RCC 7860 (cell line): ENCODE results near the gene SP110.

Experiments used
- DNase-seq: peaks from one replicate; pipeline ENCODE4 v3.0.0-alpha.2; 2015; ENCODE audit warnings: low spot score
- FAIRE-seq: peaks from 2 replicates; lab custom pipeline; 2012; peaks lifted over from hg19 to GRCh38; lab: Jason Lieb, UNC

Gene SP110

GRCh38 chr2:230172852-230173251 is 46.9 kb downstream of the SP110 start:
- no peak for DNase-seq
- FAIRE-seq: no peak

DNA sequence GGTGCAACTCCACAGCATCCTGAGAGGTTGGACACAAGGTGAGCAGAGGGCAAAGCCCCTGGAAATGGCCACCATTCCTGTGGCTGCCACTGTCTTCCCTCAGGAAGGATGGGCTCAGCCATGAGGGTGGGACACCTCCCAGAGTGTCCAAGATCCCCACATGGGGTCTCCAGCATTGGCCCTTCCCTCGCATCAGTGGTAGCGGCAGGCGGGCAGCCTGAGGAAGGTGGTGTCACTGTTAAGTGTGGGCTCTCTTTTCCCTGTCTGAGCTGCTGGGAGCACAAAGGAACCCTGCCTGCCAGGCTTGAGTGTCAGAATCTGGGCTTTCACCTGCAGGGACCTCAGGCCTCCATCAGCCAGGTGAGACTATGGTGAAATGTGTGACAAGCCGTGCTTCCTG is 47.6 kb downstream of the SP110 start:
- FAIRE-seq (no peak), DNase-seq (no peak)

DNA sequence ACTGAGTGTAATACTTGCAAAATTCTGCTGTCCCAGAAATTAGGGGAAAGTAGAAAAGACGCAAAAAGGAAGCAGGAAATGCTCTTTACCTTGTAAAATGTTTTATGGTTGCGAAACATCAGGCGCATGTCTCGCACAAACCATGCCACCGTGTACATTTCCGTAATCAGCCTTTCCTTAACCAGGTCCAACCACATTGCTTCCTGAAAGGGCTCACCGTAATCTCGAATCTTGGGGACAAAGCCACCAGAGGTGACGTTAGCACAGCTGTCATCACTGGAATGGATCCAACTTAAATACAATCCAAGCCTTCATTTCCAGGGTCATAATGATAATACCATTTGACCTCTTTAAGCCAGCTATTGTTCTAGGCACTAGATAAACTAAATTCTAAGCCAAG is 49.3 kb downstream of the SP110 start:
- no peak for DNase-seq
- no peak for FAIRE-seq

DNA sequence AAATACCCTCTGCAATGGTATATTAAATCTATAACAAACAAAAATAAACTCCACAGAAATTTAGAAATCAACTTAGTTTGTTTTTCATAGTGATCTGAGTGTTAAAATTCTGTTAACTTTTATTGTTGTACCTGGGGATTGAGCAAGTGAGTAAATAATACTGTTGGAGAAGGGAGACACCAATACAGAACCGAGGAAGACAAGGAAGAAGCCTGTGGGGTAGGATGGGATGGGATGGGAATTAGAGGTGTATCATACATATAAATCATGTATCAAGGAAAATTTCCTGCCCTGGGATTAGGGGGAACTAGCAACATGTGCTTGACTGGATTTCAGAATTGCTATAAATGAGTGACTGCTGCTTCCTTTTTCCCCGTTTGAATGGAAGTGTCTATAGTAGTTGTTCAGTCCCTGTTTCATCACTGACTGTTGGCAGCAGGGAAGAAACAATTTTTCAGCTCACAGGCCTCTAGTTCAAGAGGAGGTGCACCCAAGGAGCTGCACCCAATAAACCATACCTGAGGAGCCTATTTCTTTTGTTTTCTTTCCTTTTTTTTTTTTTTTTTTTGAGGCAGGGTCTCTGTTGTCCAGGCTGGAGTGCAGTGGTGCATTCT is 53.1 kb downstream of the SP110 start:
- DNase-seq (no peak), FAIRE-seq (no peak)

GRCh38 chr2:230164139-230164538 is 55.6 kb downstream of the SP110 start:
- FAIRE-seq: no peak
- no peak for DNase-seq

DNA sequence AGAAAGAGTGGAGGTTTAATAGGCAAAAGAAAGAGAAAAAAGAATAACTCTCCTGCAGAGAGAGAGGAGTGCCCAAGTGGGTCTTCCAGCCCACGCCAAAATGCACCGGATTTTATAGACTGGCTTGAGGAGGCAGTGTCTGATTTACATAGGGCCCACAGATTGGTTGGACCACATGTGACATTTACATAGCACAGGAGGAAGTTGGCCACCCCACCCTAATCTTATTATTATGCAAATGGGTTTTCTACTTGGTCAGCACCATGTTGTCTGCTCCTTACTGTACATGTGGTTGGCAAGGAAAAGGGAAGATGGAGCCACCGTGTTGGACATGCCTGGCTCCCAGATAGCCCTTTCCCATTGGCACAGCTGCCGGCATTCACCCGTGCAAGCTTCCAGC is 56.8 kb downstream of the SP110 start:
- DNase-seq: no peak
- no peak for FAIRE-seq

GRCh38 chr2:230161184-230161583 is 58.6 kb downstream of the SP110 start:
- DNase-seq (no peak), FAIRE-seq (no peak)

DNA sequence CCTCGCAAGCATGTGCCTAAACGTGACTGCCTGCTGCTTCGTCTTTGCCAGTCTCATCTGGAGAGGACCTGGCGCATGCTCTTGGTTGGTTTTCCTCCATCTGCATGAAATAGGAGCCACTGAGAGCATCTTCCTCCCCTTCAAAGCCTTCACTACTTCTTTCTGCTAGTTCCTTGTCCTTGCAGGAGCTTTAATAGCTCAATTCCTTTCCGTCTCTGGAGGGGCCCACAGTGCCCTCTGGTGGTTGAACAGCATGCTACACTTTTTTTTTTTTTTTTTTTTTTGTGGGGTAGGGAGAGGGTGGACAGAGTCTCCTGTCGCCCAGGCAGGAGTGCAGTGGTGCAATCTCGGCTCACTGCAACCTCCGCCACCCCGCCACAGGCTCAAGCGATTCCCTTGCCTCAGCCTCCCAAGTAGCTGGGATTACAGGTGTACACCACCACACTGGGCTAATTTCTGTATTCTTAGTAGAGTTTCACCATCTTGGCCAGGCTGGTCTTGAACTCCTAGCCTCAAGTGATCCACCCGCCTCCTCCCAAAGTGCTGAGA is 59.6 kb downstream of the SP110 start:
- FAIRE-seq: no peak
- peak; percentile 28 for DNase-seq

- FAIRE-seq (no peak), DNase-seq (no peak)
Measured at GRCh38 chr2:230158468-230158867, 61.3 kb downstream of the SP110 start.

DNA sequence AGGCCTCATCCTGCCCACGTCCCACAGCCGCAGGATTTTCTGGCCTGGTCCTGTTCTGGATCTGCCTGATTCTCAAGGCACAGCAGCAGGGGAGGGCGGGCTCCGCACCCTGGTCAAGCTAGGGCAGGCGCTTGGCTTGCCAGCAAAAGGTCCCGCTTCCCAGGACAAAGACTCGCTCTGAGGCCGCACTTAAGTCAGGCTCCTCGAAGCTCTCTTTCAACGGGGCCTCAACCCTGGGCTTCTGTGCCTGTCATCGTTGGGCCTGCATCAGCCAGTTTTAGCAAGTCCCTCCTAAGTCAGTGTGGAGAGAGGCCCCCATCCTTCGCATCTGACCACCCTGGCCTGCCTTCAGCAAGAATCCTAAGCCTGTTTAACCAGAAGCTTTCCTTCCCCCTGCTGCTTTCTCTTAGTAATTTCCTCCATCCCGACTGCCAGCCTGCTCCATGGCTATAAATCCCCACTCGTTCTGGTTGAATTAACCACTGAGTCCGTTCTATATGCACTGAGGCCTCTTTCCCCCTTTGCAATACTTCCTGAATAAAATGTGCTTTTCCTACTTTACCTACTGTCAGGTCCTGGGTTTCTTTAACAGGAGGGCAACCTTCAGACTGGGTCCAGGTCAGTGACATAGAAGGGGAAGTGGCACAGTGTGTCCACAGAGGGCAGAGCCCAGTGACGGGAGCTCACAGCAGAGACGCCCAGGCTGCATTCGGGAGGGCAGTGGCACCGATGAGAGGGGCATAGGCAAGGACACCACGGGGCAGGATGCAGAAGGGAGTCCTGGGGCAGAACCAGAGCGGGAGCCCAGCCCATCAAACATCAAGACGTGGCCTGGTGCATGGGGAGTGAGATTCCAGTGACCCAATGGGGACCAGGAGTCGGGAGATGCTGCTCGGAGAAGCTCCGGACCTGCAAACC is 62.7 kb downstream of the SP110 start:
- DNase-seq (no peak), FAIRE-seq (no peak)

GRCh38 chr2:230155359-230155758 is 64.4 kb downstream of the SP110 start:
- no peak for DNase-seq
- no peak for FAIRE-seq

DNA sequence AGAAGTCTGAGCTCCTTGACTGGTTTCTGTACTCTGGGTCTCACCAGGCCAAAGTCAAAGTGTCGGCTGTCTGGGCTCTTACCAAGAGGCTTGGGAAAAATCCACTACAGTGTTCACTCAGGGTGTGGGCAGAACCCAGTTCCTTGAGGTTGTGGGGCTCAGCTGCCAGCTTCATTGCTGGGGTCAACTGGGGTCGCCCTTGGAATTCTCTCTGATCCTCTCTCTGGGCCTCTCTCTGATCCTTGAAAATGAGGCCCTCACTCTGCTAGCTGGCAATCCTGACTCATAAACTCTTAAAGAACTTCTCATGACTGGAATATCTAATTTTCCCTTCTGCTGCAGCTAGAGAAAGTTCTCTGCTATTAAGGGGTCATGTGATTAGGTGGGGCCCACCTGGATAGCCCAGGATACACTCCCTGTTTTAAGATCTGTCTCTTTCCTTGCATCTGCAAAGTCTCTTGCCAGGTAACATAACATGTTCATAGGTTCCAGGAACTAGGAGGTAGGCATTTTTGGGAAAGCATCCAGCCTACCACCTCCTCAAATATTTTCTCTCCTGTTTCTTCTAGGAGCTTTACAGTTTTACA is 66.3 kb downstream of the SP110 start:
- FAIRE-seq (no peak), DNase-seq (no peak)

DNA sequence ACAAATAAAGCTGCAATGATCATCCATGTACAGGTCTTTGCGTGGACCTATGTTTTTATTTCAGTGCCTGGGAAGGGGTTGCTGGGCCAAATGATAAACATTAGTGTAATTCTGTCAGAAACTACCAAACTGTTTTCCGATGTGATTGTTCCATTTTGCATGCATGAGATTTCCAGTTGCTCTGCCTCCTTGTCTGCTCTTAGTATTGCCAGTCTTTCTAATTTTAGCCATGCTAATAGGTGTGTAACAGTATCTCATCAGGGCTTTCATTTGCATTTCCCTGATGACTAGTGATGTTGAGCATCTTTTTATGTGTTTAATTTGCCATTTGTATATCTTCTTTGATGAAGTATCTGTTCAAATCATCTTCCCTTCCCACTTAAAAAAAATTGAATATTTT is 67.5 kb downstream of the SP110 start:
- FAIRE-seq: no peak
- no peak for DNase-seq

DNA sequence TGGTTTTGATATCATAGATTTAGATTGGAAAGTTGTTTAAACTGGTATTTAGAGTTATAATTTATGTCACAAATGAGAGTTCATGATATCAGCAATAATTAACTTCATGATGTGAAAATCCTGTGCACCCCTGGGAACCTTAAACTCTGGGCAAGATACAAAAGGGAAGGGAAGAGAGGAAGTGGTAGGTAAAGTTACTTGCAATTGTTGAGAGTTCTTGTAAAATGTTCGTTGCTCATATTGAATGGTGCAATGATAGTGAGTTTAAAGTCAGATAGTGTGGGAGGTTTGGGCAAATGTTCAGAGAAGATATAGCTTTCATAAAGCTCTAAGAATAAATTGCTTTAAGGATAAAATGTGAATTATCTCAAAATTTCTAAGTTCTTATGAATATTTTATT is 75.4 kb downstream of the SP110 start:
- DNase-seq (no peak), FAIRE-seq (no peak)

DNA sequence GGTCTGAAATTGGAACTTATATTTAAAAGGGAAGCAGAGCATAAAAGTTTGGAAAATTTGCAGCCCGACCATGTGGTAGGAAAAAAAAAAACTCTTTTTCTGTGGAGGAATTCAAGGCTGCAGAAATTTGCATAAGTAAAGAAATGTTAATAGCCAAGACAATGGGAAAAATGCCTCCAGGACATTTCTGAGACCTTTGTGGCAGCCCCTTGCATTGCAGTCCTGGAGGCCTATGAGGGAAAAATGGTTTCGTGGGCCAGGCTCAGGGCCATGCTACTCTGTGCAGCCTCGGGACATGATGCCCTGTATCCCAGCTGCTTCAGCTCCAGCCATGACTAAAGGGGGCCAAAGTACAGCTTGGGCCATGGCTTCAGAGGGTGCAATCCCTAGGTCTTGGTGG is 79.1 kb downstream of the SP110 start:
- DNase-seq (no peak), FAIRE-seq (no peak)

GRCh38 chr2:230137902-230138539 is 81.8 kb downstream of the SP110 start:
- peak; percentile 48 for FAIRE-seq

GRCh38 chr2:230135130-230135525 is 84.7 kb downstream of the SP110 start:
- no peak for FAIRE-seq
- DNase-seq: no peak

More at GRCh38 chr2:230137902-230138539, 81.8 kb downstream of the SP110 start:
- peak; percentile 83 for DNase-seq

GRCh38 chr2:230134496-230135129 is 85.2 kb downstream of the SP110 start:
- peak; percentile 79 for DNase-seq
- FAIRE-seq: no peak

DNA sequence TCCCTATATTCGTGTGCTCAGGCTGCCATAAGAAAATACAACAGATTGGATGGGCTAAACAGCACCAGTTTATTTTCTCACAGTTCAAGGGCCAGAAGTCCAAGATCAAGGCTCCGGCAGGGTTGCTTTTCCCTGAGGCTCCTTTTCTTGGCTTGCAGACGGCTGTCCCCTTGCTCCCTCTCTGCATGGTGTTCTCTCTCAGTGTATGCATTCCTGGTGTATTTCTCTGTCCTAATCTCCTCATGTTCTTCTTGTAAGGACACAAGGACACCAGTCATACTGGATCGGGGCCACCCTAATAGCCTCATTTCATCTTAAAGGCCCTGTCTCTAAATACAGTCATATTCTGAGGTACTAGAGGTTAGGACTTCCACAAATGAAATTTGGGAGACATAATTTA is 88.4 kb downstream of the SP110 start:
- DNase-seq (no peak), FAIRE-seq (no peak)

DNA sequence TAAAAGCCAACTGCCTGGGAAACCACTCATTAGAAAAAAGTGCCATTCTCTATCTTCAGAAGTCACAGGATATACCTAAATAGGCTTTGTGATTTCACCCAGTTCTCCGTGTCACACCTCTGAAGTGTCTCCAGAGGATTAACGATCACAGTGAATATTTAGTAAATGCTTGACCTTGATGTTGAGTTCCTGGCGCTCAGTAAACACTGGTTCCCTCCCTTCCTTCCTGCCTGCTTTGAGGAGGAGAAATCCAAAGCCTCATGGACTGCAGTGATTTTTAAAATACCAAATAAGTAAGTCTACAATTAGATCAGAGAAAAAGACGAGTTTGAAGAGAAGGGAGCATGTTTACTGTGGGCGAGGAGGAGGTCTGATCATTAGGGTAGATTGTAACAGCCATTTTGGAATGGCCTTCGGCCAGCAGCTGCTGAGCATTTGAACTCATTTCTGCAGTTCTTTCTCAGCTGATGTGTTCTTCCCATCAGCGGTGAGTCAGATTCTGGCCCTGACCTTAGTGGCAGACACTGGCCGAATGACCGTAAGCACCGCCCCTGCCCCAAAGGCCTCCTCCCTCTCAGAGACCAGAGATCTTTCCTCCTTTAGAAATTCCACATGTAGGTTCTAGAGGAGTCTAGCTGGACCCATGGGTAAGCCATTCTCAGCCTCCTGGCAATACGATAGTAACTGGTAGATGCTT is 89.0 kb downstream of the SP110 start:
- peak; percentile 68 for DNase-seq
- peak; percentile 70 for FAIRE-seq
